Measurements from ENCODE around the gene PTPA. TPM values are rescaled to one million over a fixed set of nuclear protein-coding genes. Genes with fewer than 3 reads are reported as not detected.

PTPA gene
- total and polyA plus RNA-seq, 8 donors: 32.7 to 71.4 (median 43.3) TPM

GRCh38 chr9:129137292-129138143 is 26.3 kb downstream of the PTPA start:
- no peaks in the 10 kb centered on the region for H3K27me3 ChIP-seq
- DNase-seq (no peak), ATAC-seq (no peak), FAIRE-seq (no peak)
- 83 to 90% methylated on average over 19 of the region's 19 CpGs for WGBS, 2 donors
- H3K4me3 ChIP-seq: no peak overlapping the region
- H3K4me1 ChIP-seq: peaks cover 15 to 40% (median 16%) of the 10 kb centered on the region in 3 donors
- peaks cover 0 to 5% (median 0%) of the 10 kb centered on the region in 3 donors for H3K36me3 ChIP-seq
- TF ChIP-seq CTCF (IDR thresholded peaks at IDR 0.05): no peak
- H3K27ac ChIP-seq: peak overlapping the region in 2 of 4 donors; percentile 93 to 100
- H3K9me3 ChIP-seq: no peaks in the 10 kb centered on the region
- intact Hi-C loops (cut with DNase I): loop anchor here (5.0 to 10.0 kb wide), 2 partner anchors 475 to 477 kb away; no protein-coding TSS in a partner anchor

- DNase-seq (no peak), FAIRE-seq (no peak), ATAC-seq (no peak)
- Histone ChIP-seq H3K36me3 (peaks cover 0 to 5% (median 0%) of the 10 kb centered on the region in 3 donors), H3K27ac (peak overlapping the region in 3 of 4 donors; percentile 23 to 100 (median 93)), H3K27me3 (no peaks in the 10 kb centered on the region), H3K9me3 (no peaks in the 10 kb centered on the region), H3K4me1 (peaks cover 15 to 44% (median 20%) of the 10 kb centered on the region in 3 donors), H3K4me3 (no peak overlapping the region)
- intact Hi-C loops (cut with DNase I): loop anchor here (5.0 to 10.0 kb wide), 2 partner anchors 474 to 477 kb away; no protein-coding TSS in a partner anchor
- 78 to 86% methylated on average over 9 of the region's 9 CpGs for WGBS, 2 donors
- TF ChIP-seq CTCF (IDR thresholded peaks at IDR 0.05): no peak
These were observed 26.9 kb downstream of the PTPA start for GRCh38 chr9:129138144-129138462.

GRCh38 chr9:129138476-129139232 is 27.4 kb downstream of the PTPA start:
- TF ChIP-seq CTCF (IDR thresholded peaks at IDR 0.05): no peak
- Histone ChIP-seq H3K4me1 (peaks cover 15 to 44% (median 25%) of the 10 kb centered on the region in 3 donors), H3K36me3 (peaks cover 0 to 5% (median 0%) of the 10 kb centered on the region in 3 donors), H3K27ac (peak overlapping the region; percentile 23 to 100 (median 93)), H3K4me3 (no peak overlapping the region), H3K27me3 (no peaks in the 10 kb centered on the region), H3K9me3 (no peaks in the 10 kb centered on the region)
- ATAC-seq (peak; percentile 16 to 42 (median 31)), DNase-seq (peak; percentile 61 to 78 (median 64)), FAIRE-seq (no peak)
- intact Hi-C loops (cut with DNase I): loop anchor here (5.0 to 10.0 kb wide), 2 partner anchors 474 to 476 kb away; no protein-coding TSS in a partner anchor
- WGBS, 2 donors: 28 to 30% methylated on average over 21 of the region's 21 CpGs

- peak; percentile 69 to 81 (median 78) for ATAC-seq
- intact Hi-C loops (cut with DNase I): loop anchor here (5.0 to 10.0 kb wide), 2 partner anchors 473 to 475 kb away; no protein-coding TSS in a partner anchor
- H3K4me3 ChIP-seq: peak overlapping the region in 2 of 4 donors; percentile 34 to 48
- H3K4me1 ChIP-seq: peaks cover 15 to 44% (median 25%) of the 10 kb centered on the region in 3 donors
- peak; percentile 39 for FAIRE-seq
- H3K27me3 ChIP-seq: no peaks in the 10 kb centered on the region
- H3K9me3 ChIP-seq: no peaks in the 10 kb centered on the region
- DNase-seq: peak in 5 of 6 donors; percentile 55 to 84 (median 80)
- TF ChIP-seq CTCF (IDR thresholded peaks at IDR 0.05): peak; percentile 78 to 95 (median 88)
- H3K36me3 ChIP-seq: peaks cover 0 to 5% (median 0%) of the 10 kb centered on the region in 3 donors
- 10% methylated on average over 13 of the region's 13 CpGs for WGBS, 2 donors
- H3K27ac ChIP-seq: peak overlapping the region; percentile 93 to 100 (median 94)
These were observed 28.2 kb downstream of the PTPA start for GRCh38 chr9:129139233-129139992.
